Left cardiac atrium (tissue), 2 donors: ENCODE data around the gene ADAMTS17. TPM values are rescaled to one million over a fixed set of nuclear protein-coding genes. Genes with fewer than 3 reads are reported as not detected.

ENCODE experiments used
- total RNA-seq, 2 donors: library from RNA; stranded (reverse); fragmentation: NEBNext Ultra II Directional; extraction: Animal tissue kit (Norgen Biotek cat#: 25700); gene quantifications; one replicate each; pipeline ENCODE4 v1.2.1, GENCODE V29; 2021
- donor health status: DM: no; HTN: yes; CAD: no; lungs with severe emphysema.
- donor health status: DM: yes; HTN: yes; CAD: no.

Gene ADAMTS17
- total RNA-seq, 2 donors from 2014 or later: 3.2 to 6.3 TPM

Other genes starting within 250 kb of the ADAMTS17 start
- gene CERS3, start 187.0 kb upstream of the ADAMTS17 start, total RNA-seq: under 1 TPM in 1 of 2 donors, not detected in 1; 0.18 TPM